Measurements from ENCODE around the gene ALKBH6.
"Not testable (repeated sequence)": the region's sequence is repeated elsewhere in the genome, so short reads cannot be mapped to it uniquely, and the experiment has no call there.

The ALKBH6 gene

GRCh38 chr19:36043952-36044351 is 29.9 kb upstream of the ALKBH6 start:
- no peaks in the 10 kb centered on the region for H3K27me3 Mint-ChIP-seq
- no peaks in the 10 kb centered on the region for H3K9me3 Mint-ChIP-seq
- H3K4me3 Mint-ChIP-seq: no peak overlapping the region
- peaks cover 22% of the 10 kb centered on the region for H3K36me3 Mint-ChIP-seq (ENCODE audit: low read depth)
- no peak overlapping the region for H3K27ac Mint-ChIP-seq
- no peak for DNase-seq
- no peaks in the 10 kb centered on the region for H3K4me1 Mint-ChIP-seq (ENCODE audit: low read depth)

GRCh38 chr19:36041831-36042230 is 27.8 kb upstream of the ALKBH6 start:
- H3K36me3 Mint-ChIP-seq (ENCODE audit: low read depth): peaks cover 21% of the 10 kb centered on the region
- no peak overlapping the region for H3K4me3 Mint-ChIP-seq
- DNase-seq: no peak
- H3K4me1 Mint-ChIP-seq (ENCODE audit: low read depth): peaks cover 6% of the 10 kb centered on the region
- H3K27ac Mint-ChIP-seq: no peak overlapping the region
- H3K27me3 Mint-ChIP-seq: no peaks in the 10 kb centered on the region
- H3K9me3 Mint-ChIP-seq: no peaks in the 10 kb centered on the region

- H3K27ac Mint-ChIP-seq; H3K9me3 Mint-ChIP-seq; H3K4me3 Mint-ChIP-seq; DNase-seq; H3K27me3 Mint-ChIP-seq; H3K4me1 Mint-ChIP-seq (ENCODE audit: low read depth): not testable (repeated sequence)
- peaks cover 17% of the 10 kb centered on the region for H3K36me3 Mint-ChIP-seq (ENCODE audit: low read depth)
Measured at GRCh38 chr19:36041092-36041491, 27.1 kb upstream of the ALKBH6 start.

- H3K9me3 Mint-ChIP-seq: no peaks in the 10 kb centered on the region
- H3K27ac Mint-ChIP-seq: no peak overlapping the region
- H3K36me3 Mint-ChIP-seq (ENCODE audit: low read depth): peaks cover 17% of the 10 kb centered on the region
Measured at GRCh38 chr19:36040495-36040894, 26.5 kb upstream of the ALKBH6 start.

GRCh38 chr19:36032251-36033104 is 18.5 kb upstream of the ALKBH6 start, which contains the start of gene CLIP3:
Gene CLIP3, minus strand, starts transcription at chr19:36032873. Its CDS starts 516 bp downstream, at chr19:36032357.
- H3K27me3 Mint-ChIP-seq: peaks cover 3% of the 10 kb centered on the region
- peak within 1 kb of the TSS; percentile 7 for H3K27ac Mint-ChIP-seq
- DNase-seq: peak; percentile 69
- H3K4me1 Mint-ChIP-seq (ENCODE audit: low read depth): peaks cover 39% of the 10 kb centered on the region
- no peaks in the 10 kb centered on the region for H3K9me3 Mint-ChIP-seq
- H3K4me3 Mint-ChIP-seq: peak within 1 kb of the TSS; percentile 59
- peaks cover 41% of the 10 kb centered on the region for H3K36me3 Mint-ChIP-seq (ENCODE audit: low read depth)

More at GRCh38 chr19:36040495-36040894, 26.5 kb upstream of the ALKBH6 start:
- no peaks in the 10 kb centered on the region for H3K27me3 Mint-ChIP-seq
- DNase-seq: no peak
- H3K4me1 Mint-ChIP-seq (ENCODE audit: low read depth): peaks cover 16% of the 10 kb centered on the region
- no peak overlapping the region for H3K4me3 Mint-ChIP-seq

GRCh38 chr19:36031308-36031707 is 17.3 kb upstream of the ALKBH6 start:
- H3K4me1 Mint-ChIP-seq (ENCODE audit: low read depth): peaks cover 29% of the 10 kb centered on the region
- no peak overlapping the region for H3K27ac Mint-ChIP-seq
- H3K27me3 Mint-ChIP-seq: peaks cover 3% of the 10 kb centered on the region
- no peak for DNase-seq
- peaks cover 47% of the 10 kb centered on the region for H3K36me3 Mint-ChIP-seq (ENCODE audit: low read depth)
- no peaks in the 10 kb centered on the region for H3K9me3 Mint-ChIP-seq
- no peak overlapping the region for H3K4me3 Mint-ChIP-seq

- DNase-seq: no peak
- H3K27me3 Mint-ChIP-seq: peaks cover 3% of the 10 kb centered on the region
- peaks cover 24% of the 10 kb centered on the region for H3K4me1 Mint-ChIP-seq (ENCODE audit: low read depth)
- H3K27ac Mint-ChIP-seq: no peak overlapping the region
- no peaks in the 10 kb centered on the region for H3K9me3 Mint-ChIP-seq
- H3K4me3 Mint-ChIP-seq: no peak overlapping the region
- H3K36me3 Mint-ChIP-seq (ENCODE audit: low read depth): peaks cover 48% of the 10 kb centered on the region
Measured at GRCh38 chr19:36030264-36031148, 16.5 kb upstream of the ALKBH6 start.

- Mint-ChIP-seq H3K4me3 (no peak overlapping the region), H3K27me3 (peaks cover 3% of the 10 kb centered on the region), H3K9me3 (no peaks in the 10 kb centered on the region), H3K4me1 (ENCODE audit: low read depth) (peaks cover 14% of the 10 kb centered on the region), H3K27ac (no peak overlapping the region), H3K36me3 (ENCODE audit: low read depth) (peaks cover 52% of the 10 kb centered on the region)
- DNase-seq: no peak
Measured at GRCh38 chr19:36028313-36029041, 14.5 kb upstream of the ALKBH6 start.

GRCh38 chr19:36027696-36028095 is 13.7 kb upstream of the ALKBH6 start:
- Mint-ChIP-seq H3K27ac (no peak overlapping the region), H3K27me3 (peaks cover 3% of the 10 kb centered on the region)

GRCh38 chr19:36026091-36026876 is 12.3 kb upstream of the ALKBH6 start:
- Mint-ChIP-seq H3K9me3 (no peaks in the 10 kb centered on the region), H3K36me3 (ENCODE audit: low read depth) (peaks cover 66% of the 10 kb centered on the region), H3K27ac (no peak overlapping the region), H3K4me3 (no peak overlapping the region), H3K27me3 (no peaks in the 10 kb centered on the region), H3K4me1 (ENCODE audit: low read depth) (no peaks in the 10 kb centered on the region)
- no peak for DNase-seq

More at GRCh38 chr19:36027696-36028095, 13.7 kb upstream of the ALKBH6 start:
- DNase-seq: no peak
- Mint-ChIP-seq H3K4me1 (ENCODE audit: low read depth) (peaks cover 9% of the 10 kb centered on the region), H3K4me3 (no peak overlapping the region), H3K36me3 (ENCODE audit: low read depth) (peaks cover 56% of the 10 kb centered on the region), H3K9me3 (no peaks in the 10 kb centered on the region)

- Mint-ChIP-seq H3K36me3 (ENCODE audit: low read depth) (peaks cover 70% of the 10 kb centered on the region), H3K4me1 (ENCODE audit: low read depth) (no peaks in the 10 kb centered on the region), H3K27ac (no peak overlapping the region), H3K9me3 (no peaks in the 10 kb centered on the region), H3K27me3 (no peaks in the 10 kb centered on the region), H3K4me3 (no peak overlapping the region)
- DNase-seq: no peak
Measured at GRCh38 chr19:36025541-36025940, 11.5 kb upstream of the ALKBH6 start.

GRCh38 chr19:36023432-36023831 is 9.4 kb upstream of the ALKBH6 start:
- Mint-ChIP-seq H3K36me3 (ENCODE audit: low read depth) (peaks cover 66% of the 10 kb centered on the region), H3K9me3 (no peaks in the 10 kb centered on the region), H3K27me3 (no peaks in the 10 kb centered on the region), H3K27ac (no peak overlapping the region), H3K4me3 (no peak overlapping the region), H3K4me1 (ENCODE audit: low read depth) (no peaks in the 10 kb centered on the region)
- no peak for DNase-seq

- H3K27ac Mint-ChIP-seq: no peak overlapping the region
- H3K4me3 Mint-ChIP-seq: no peak overlapping the region
- peaks cover 59% of the 10 kb centered on the region for H3K36me3 Mint-ChIP-seq (ENCODE audit: low read depth)
- H3K9me3 Mint-ChIP-seq: no peaks in the 10 kb centered on the region
- H3K4me1 Mint-ChIP-seq (ENCODE audit: low read depth): peaks cover 17% of the 10 kb centered on the region
- DNase-seq: no peak
- H3K27me3 Mint-ChIP-seq: no peaks in the 10 kb centered on the region
Measured at GRCh38 chr19:36019061-36019670, 5.2 kb upstream of the ALKBH6 start.
